ENCODE results near the gene MYO1D. TPM values are rescaled to one million over a fixed set of nuclear protein-coding genes. Genes with fewer than 3 reads are reported as not detected.

Gene MYO1D
- total RNA-seq, 1 experiment from 2014 or later, result 35.7 TPM

GRCh38 chr17:32541640-32542039 is 335.3 kb downstream of the MYO1D start:
- ChIA-PET POLR2A (no interaction called here), RAD21 (ENCODE audit: low non-redundant PET in 1 of 2, low total read pairs in 2 of 2, uncharacterized antibody in 2 of 2, unreplicated experiment in 2 of 2) (no interaction called here), CTCF (no interaction called here)
- no peak overlapping the region for H3K27ac ChIP-seq (ENCODE audit: low read depth, low read length)
- intact Hi-C loops (cut with micrococcal nuclease), result no loop called here
- TF ChIP-seq FOSL1 (IDR thresholded peaks at IDR 0.05; ENCODE audit: low read depth) (no peak), ZFX (IDR thresholded peaks at IDR 0.05) (no peak), EGR1 (IDR thresholded peaks at IDR 0.05; ENCODE audit: low read depth) (no peak), SRF (IDR thresholded peaks at IDR 0.05; ENCODE audit: low read depth) (no peak), RAD21 (IDR thresholded peaks at IDR 0.05; ENCODE audit: low read depth) (no peak), ZNF274 (IDR thresholded peaks at IDR 0.05; ENCODE audit: low read depth, low read length) (no peak), SIN3A (IDR thresholded peaks at IDR 0.05; ENCODE audit: low read depth) (no peak), POLR2A (IDR thresholded peaks at IDR 0.05; ENCODE audit: borderline replicate concordance, extremely low read depth, insufficient read depth, insufficient read length) (no peak), CBX3 (IDR thresholded peaks at IDR 0.05; ENCODE audit: low read depth) (no peak)
- TF ChIP-seq, protein P1, sequence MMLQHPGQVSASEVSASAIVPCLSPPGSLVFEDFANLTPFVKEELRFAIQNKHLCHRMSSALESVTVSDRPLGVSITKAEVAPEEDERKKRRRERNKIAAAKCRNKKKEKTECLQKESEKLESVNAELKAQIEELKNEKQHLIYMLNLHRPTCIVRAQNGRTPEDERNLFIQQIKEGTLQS (IDR thresholded peaks at IDR 0.05), result no peak
- TF ChIP-seq, protein P2, sequence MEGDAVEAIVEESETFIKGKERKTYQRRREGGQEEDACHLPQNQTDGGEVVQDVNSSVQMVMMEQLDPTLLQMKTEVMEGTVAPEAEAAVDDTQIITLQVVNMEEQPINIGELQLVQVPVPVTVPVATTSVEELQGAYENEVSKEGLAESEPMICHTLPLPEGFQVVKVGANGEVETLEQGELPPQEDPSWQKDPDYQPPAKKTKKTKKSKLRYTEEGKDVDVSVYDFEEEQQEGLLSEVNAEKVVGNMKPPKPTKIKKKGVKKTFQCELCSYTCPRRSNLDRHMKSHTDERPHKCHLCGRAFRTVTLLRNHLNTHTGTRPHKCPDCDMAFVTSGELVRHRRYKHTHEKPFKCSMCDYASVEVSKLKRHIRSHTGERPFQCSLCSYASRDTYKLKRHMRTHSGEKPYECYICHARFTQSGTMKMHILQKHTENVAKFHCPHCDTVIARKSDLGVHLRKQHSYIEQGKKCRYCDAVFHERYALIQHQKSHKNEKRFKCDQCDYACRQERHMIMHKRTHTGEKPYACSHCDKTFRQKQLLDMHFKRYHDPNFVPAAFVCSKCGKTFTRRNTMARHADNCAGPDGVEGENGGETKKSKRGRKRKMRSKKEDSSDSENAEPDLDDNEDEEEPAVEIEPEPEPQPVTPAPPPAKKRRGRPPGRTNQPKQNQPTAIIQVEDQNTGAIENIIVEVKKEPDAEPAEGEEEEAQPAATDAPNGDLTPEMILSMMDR (IDR thresholded peaks at IDR 0.05 in 2 of 3, conservative IDR thresholded peaks at IDR 0.05 in 1 of 3; ENCODE audit: borderline replicate concordance in 1 of 3, insufficient read depth in 1 of 3, low read depth in 2 of 3, low read length in 2 of 3), result no peak
- TF ChIP-seq, protein P3, sequence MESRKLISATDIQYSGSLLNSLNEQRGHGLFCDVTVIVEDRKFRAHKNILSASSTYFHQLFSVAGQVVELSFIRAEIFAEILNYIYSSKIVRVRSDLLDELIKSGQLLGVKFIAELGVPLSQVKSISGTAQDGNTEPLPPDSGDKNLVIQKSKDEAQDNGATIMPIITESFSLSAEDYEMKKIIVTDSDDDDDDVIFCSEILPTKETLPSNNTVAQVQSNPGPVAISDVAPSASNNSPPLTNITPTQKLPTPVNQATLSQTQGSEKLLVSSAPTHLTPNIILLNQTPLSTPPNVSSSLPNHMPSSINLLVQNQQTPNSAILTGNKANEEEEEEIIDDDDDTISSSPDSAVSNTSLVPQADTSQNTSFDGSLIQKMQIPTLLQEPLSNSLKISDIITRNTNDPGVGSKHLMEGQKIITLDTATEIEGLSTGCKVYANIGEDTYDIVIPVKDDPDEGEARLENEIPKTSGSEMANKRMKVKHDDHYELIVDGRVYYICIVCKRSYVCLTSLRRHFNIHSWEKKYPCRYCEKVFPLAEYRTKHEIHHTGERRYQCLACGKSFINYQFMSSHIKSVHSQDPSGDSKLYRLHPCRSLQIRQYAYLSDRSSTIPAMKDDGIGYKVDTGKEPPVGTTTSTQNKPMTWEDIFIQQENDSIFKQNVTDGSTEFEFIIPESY (IDR thresholded peaks at IDR 0.05; ENCODE audit: extremely low read depth, insufficient replicate concordance, low read length), result no peak
- DNase-seq (ENCODE audit: low read depth, low spot score) (no peak), ATAC-seq (no peak)
- H3K9me3 ChIP-seq (ENCODE audit: control insufficient read depth in 1 of 2, insufficient read depth in 1 of 2, low read depth in 1 of 2, low read length in 2 of 2), result no peaks in the 10 kb centered on the region
- no peaks in the 10 kb centered on the region for H3K79me2 ChIP-seq (ENCODE audit: insufficient read depth, low read length)
- H3K4me3 ChIP-seq (replicated peaks in 1 of 2; ENCODE audit: low read depth in 1 of 2, low read length in 2 of 2), result no peak overlapping the region
- BruUV-seq (replicated peaks), result no TSS peak
- H3K4me1 ChIP-seq (ENCODE audit: control insufficient read depth in 1 of 2, insufficient read depth in 2 of 2, low read length in 2 of 2), result 0 out of 4 replicates have a peak, but pooled peaks cover 0 to 3% of the 10 kb centered on the region in 2 experiments
- no peak overlapping the region for H2AFZ ChIP-seq (ENCODE audit: low read depth, low read length, poor library complexity, severe bottlenecking)
- H4K20me1 ChIP-seq (ENCODE audit: insufficient read depth), result no peaks in the 10 kb centered on the region
- H3K27me3 ChIP-seq (ENCODE audit: insufficient read depth, low read length), result no peaks in the 10 kb centered on the region
- no peak overlapping the region for H3K9ac ChIP-seq (ENCODE audit: low read length)
- H3K9me2 ChIP-seq (ENCODE audit: insufficient read depth), result no peaks in the 10 kb centered on the region
- H3K36me3 ChIP-seq (ENCODE audit: control insufficient read depth in 1 of 2, insufficient read depth in 2 of 2, low read length in 2 of 2), result no peaks in the 10 kb centered on the region
- H3K4me2 ChIP-seq (ENCODE audit: low read length), result no peak overlapping the region

Measured in HCT116 (cell line).